Measurements from ENCODE around the gene TMBIM4. TPM values are rescaled to one million over a fixed set of nuclear protein-coding genes. Genes with fewer than 3 reads are reported as not detected.

The TMBIM4 gene
- total and polyA plus RNA-seq, 2 of the 4 experiments (the other 2 are of a cell fraction), result 38.7 to 59.3 TPM

DNA sequence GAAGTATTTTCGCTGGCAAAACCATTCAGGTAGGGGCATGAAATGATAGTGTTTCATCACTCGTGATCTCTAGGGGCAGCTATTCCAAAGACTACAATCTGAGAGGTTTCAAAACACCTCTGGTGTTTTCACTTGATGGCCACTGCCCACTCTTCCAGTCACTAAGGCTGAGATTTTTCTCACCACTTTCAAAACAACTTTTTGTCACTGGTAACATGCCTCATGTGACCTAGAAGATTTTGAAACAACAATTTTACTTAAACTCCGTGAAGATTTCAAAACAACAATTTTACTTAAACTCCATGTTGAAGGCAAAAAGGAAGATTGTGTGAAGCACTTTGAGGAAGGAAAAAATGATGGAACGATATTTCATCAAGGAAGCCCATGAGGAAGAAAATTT is 18.0 kb upstream of the TMBIM4 start:
- Histone ChIP-seq H3K56ac (ENCODE audit: extremely low read depth, insufficient read depth, low read length) (no peak overlapping the region), H4K91ac (ENCODE audit: insufficient read depth, low read depth, low read length) (no peak overlapping the region), H3K27ac (ENCODE audit: insufficient read depth, low read length) (no peak overlapping the region), H2BK20ac (ENCODE audit: low read depth, low read length) (no peak overlapping the region), H3K4me1 (ENCODE audit: control insufficient read depth, insufficient read depth, low read length) (no peaks in the 10 kb centered on the region; the same call in 1 of the 2 replicates), H3K9me3 (ENCODE audit: control insufficient read depth, insufficient read depth, low read length) (no peaks in the 10 kb centered on the region), H3K4me3 (ENCODE audit: insufficient read depth, low read depth, low read length) (no peak overlapping the region), H3K18ac (ENCODE audit: low read depth, low read length) (no peak overlapping the region), H3K79me1 (ENCODE audit: low read depth in 1 of 2, low read length in 2 of 2) (no peaks in the 10 kb centered on the region), H2AK9ac (replicated peaks; ENCODE audit: low read depth, low read length, poor library complexity) (no peak overlapping the region), H4K5ac (ENCODE audit: low read depth, low read length) (no peak overlapping the region), H3K4me2 (ENCODE audit: low read depth, low read length) (no peak overlapping the region), H3K14ac (replicated peaks; ENCODE audit: low read depth, low read length) (no peak overlapping the region), H3K23ac (ENCODE audit: low read depth, low read length) (no peak overlapping the region), H3K36me3 (ENCODE audit: control insufficient read depth, insufficient read depth, low read length) (no peaks in the 10 kb centered on the region), H3K9me1 (ENCODE audit: insufficient read depth, low read length) (no peaks in the 10 kb centered on the region), H4K20me1 (ENCODE audit: insufficient read depth, low read length) (no peaks in the 10 kb centered on the region), H3K27me3 (ENCODE audit: control insufficient read depth, insufficient read depth, low read length) (peaks cover 5% of the 10 kb centered on the region), H2BK5ac (ENCODE audit: low read depth, low read length, poor library complexity, severe bottlenecking) (no peak overlapping the region), H4K8ac (ENCODE audit: low read depth in 2 of 2, low read length in 2 of 2) (no peak overlapping the region), H2AFZ (replicated peaks; ENCODE audit: low read length, poor library complexity) (no peak overlapping the region), H2BK15ac (ENCODE audit: low read depth, low read length) (no peak overlapping the region), H3K4ac (ENCODE audit: low read depth, low read length) (no peak overlapping the region), H2BK120ac (ENCODE audit: low read depth, low read length) (no peak overlapping the region), H2AK5ac (ENCODE audit: low read depth, low read length) (no peak overlapping the region), H3K9ac (ENCODE audit: low read depth, low read length) (no peak overlapping the region)
- no TSS peak for BruUV-seq (replicated peaks)
- intact Hi-C loops (cut with micrococcal nuclease), result no loop called here
- no peak for TF ChIP-seq FOS (IDR thresholded peaks at IDR 0.05; ENCODE audit: low read depth, low read length)
- no peak for TF ChIP-seq MAZ (IDR thresholded peaks at IDR 0.05; ENCODE audit: borderline replicate concordance, low read depth, low read length)
- TF ChIP-seq CHD1 (IDR thresholded peaks at IDR 0.05; ENCODE audit: low read depth, low read length), result no peak
- TF ChIP-seq POLR2A (IDR thresholded peaks at IDR 0.05; ENCODE audit: low read depth, low read length), result no peak
- TF ChIP-seq SMC3 (IDR thresholded peaks at IDR 0.05; ENCODE audit: low read depth, low read length), result no peak
- no peak for TF ChIP-seq ELK1 (IDR thresholded peaks at IDR 0.05; ENCODE audit: borderline replicate concordance, low read depth, low read length)
- TF ChIP-seq RAD21 (IDR thresholded peaks at IDR 0.05; ENCODE audit: low read length), result no peak
- no peak for TF ChIP-seq NFE2L2 (IDR thresholded peaks at IDR 0.05; ENCODE audit: low read depth, low read length)
- no peak for TF ChIP-seq RCOR1 (IDR thresholded peaks at IDR 0.05; ENCODE audit: insufficient replicate concordance, low read length)
- no peak for TF ChIP-seq RFX5 (IDR thresholded peaks at IDR 0.05; ENCODE audit: low read depth, low read length)
- TF ChIP-seq USF2 (IDR thresholded peaks at IDR 0.05; ENCODE audit: low read depth, low read length), result no peak
- TF ChIP-seq MAFK (IDR thresholded peaks at IDR 0.05; ENCODE audit: low read depth, low read length), result no peak
- TF ChIP-seq BHLHE40 (IDR thresholded peaks at IDR 0.05; ENCODE audit: low read depth, low read length), result no peak
- CTCF ChIA-PET, result no interaction called here
- dilution Hi-C loops (cut with HindIII; ENCODE audit: low sequenced_read_pairs, unreplicated experiment), result no loop called here
- DNase-seq (no peak), ATAC-seq (ENCODE audit: low read depth) (no peak)
- no CpG with 5 or more reads among the region's 4 CpGs for WGBS, 2 experiments (ENCODE audit: extremely low coverage in 2 of 2, insufficient read length in 1 of 2)
- in situ Hi-C loops (cut with MboI; ENCODE audit: low sequenced_read_pairs), result no loop called here
- POLR2A ChIA-PET (ENCODE audit: unreplicated experiment), result no interaction called here

All from IMR-90 (cell line).